ENCODE results near the gene LRATD1.
"Not testable (repeated sequence)": the region's sequence is repeated elsewhere in the genome, so short reads cannot be mapped to it uniquely, and the experiment has no call there.

Gene LRATD1, protein sequence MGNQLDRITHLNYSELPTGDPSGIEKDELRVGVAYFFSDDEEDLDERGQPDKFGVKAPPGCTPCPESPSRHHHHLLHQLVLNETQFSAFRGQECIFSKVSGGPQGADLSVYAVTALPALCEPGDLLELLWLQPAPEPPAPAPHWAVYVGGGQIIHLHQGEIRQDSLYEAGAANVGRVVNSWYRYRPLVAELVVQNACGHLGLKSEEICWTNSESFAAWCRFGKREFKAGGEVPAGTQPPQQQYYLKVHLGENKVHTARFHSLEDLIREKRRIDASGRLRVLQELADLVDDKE

DNA sequence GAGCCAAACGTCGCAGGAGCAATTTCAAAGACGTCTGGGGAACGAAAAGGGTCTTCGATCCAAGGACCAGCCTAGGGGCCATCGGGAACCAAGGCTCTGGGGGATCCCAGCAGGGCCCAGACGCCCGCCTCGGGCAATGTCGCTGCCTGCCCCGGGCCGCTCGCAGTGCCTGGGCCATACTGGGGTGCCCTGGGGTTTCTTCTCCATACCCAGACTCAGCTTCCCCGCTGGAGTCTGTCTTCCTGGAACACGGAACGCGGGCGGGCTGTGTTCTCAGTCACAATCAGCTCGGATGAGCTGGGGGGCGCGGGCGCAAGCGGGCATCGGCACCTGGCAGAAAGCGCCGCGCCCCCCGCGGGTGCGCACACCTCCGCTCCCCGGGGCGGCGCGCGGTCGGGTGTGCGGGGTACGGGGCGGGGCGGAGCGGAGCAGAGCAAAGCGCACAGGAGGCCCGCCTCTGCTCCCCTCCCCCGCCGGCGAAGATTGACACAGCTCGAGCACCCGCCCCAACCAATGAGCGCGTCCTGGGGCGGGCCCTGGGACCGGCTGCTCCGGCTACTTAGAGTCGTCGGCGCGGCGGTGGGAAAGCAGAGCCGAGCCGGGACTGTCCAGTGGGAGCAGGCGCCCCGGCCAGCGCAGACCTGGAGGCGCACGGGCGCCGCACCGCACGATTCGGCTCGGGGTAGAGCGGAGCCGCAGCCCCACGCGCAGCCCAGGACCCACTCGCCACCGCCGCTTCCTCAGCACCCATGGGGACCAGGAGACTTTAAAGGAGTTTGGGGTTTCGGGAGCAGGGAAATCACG lies at the start of gene LRATD1:
TSS of gene LRATD1 (plus strand) at position 585 of the 804 bp plus-strand sequence. CDS start 1,263 bp downstream, outside the sequence.
- DNase-seq: peak; percentile 81

DNA sequence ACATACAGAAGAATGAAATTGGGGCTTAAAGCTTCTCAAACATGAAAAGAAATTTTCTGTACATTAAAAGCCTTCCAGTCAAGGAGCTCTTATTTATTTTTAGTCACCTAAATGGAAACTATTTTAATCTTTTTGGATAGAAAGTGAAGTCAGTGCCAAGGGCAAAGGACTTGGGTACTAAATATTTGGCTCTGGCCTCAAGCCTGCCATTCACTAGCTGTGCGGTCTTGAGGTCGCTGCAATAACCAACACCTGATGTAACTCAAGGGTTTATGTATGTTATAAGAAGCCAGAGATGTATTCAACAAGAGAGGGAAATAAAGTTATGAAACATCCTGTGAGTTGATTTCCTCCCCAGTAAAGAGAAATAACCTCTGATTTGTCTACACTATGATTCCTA lies 49.5 kb upstream of the LRATD1 start:
- no peak for DNase-seq

DNA sequence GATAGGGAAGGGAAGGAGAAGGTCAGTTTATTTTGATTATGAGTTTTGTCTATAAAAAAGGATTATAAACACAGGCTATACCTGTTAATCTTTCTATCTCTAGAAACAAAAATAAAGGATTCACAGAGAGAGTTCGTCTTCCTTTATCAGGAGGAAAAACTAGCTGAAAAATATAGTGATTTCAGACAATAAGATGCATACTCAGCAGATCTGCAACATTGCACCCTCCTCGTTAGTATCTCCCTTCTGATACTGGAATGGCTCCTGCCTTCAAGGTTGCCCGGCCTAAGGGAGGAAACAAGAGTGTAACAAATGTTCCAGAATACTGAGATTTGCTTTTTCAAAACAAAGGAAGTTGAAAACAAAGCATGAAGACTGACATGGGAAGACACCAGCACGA lies 48.7 kb upstream of the LRATD1 start:
- no peak for DNase-seq

DNA sequence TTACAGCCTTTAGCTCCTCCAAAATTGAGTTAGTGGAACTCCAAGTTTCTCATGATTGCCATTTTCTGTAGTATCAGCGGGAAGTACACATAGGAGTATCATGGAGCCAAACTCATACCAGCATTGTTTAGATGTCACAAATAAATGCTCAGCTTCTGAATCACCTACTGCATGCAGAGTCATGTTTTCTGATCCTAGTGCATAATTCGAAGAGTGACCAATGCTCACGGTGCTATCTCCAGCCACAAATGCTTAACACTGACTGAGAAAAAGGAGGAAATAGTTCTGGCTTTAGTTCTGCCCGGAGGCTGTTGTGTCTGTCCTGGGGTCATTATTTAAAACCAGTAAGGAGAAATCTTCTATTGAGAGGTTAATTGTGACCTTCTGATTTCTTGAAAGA lies 45.4 kb upstream of the LRATD1 start:
- DNase-seq: no peak

DNA sequence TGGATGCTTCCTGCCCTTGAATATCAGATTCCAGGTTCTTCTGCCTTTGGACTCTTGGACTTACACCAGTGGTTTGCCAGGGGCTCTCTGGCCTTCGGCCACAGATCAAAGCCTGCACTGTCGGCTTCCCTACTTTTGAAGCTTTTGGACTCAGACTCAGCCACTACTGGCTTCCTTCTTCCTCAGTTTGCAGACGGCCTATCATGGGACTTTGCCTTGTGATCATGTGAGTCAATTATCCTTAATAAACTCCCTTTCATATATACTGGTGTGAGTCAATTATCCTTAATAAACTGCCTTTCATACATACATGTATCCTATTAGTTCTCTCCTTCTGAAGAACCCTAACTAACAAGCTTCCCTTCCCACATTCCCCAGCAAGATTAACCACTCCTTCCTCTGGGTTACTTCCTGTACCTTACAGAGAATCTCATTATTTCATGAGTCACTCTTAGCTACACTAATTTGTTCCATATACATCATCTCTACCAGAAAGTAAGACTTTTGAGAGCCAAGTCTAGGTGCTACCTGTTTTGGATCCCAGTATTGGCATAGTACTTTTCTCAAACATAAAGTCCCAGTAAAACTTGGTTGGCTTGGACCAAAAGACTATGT lies 31.3 kb upstream of the LRATD1 start:
- DNase-seq: no peak

DNA sequence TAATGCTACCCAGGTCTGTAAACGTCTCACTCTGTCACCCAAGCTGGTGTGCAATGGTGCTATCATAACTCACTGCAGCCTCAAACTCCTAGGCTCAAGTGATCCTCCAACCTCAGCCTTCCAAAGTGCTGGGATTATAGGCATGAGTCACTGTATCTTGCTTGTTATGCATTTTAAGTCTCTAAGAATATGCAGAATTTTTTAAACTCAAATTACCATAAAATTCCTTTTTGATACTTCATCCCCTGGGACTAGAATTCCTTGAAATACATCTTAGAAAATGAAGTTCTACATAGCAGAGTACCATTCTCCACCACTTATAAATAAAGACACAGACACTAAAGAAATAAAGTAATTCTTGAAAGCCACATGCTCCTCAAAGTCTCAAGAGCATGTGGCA lies 30.2 kb upstream of the LRATD1 start:
- DNase-seq: no peak

DNA sequence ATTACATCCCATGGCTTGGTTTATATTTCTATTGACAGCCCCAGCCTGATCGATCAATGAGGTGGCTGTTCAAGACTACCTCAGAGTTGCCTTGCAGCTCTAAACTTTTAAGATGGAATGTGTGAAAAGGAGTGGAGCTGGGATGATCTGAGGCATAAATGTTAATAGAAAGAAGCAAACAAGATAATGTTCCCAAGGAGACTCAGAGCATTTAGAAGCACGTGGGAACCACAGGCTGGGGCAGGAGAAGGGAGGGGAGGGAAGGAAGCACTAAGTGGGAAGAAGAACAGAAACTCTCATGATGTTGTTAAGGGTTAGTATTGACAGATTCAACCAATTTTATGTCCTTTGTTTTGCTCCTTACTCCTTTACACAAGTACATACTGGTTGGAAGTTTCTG lies 28.8 kb upstream of the LRATD1 start:
- DNase-seq: no peak

DNA sequence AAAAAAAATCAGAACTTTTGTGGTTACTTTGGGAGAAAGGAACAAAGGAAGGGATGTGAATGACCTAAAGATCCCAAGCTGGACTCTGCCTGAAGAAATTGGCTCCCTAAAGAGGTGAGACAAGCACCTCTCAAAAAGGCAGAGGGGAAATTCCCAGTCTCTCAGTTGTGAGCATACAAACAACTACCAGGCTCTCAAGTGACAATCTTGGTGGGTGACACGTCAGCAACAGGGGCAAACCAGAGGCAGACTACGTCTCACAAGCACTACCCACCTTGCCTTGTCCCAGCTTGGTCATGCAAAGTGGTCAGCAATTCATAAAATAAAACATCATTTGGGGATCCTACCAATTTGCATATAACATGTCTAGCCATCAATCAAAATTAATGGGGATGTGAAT lies 24.3 kb upstream of the LRATD1 start:
- DNase-seq: no peak

DNA sequence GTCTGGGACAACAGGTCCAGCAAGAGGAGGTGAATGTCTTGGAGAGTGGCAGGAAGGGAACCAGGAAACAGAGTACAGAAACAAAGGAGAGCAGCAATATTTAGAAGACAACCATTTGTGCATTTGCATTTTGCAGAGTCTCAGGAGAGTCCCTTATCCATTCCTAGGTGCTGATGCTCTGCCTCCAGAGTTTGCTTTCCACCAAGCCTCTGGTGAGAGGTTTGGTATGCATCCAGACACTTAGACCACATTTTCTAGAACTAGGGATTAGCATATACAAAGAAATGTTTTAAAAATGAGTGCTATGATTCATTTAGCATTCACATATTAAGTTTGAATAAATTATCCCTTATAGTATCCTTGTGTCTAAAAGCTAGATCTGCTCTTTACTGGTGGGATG lies 18.5 kb upstream of the LRATD1 start:
- DNase-seq: no peak

DNA sequence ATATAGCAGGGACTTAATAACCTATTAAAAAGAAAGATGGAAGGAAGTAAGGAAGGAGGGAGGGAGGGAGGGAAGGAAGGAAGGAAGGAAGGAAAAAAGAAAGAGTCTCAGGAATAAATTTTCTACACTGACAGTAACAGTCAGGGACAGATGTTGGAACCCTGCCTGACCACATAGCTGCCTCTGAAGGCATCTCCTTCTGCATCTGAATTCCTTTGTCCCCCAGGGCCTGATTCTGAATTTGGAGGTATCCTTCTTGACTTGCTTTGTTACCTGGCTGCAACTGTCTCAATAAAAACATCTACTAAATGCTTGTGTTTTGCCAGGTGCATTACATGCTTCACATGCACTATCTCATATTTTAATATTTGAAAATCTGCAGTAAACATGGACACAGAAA lies 17.4 kb upstream of the LRATD1 start:
- no peak for DNase-seq

DNA sequence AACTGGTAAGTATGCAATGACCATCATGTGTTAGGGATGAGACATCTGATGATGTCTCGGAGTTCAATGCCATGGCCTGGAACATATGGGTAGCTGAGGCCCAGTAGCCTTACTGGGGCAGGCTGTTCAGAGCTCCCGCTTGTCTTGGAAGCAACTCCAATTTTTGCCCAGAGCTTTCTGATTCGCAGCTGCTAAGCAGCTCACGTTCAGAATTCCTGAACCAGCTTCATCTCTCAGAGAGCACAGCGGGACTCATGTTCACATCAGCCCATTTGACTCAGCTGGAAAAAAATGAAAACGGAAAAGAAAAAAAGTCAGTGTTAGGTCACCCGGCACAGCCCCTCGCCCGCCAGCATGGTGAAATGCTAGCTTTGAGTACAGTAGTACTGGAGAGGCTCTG lies 16.8 kb upstream of the LRATD1 start:
- no peak for DNase-seq

DNA sequence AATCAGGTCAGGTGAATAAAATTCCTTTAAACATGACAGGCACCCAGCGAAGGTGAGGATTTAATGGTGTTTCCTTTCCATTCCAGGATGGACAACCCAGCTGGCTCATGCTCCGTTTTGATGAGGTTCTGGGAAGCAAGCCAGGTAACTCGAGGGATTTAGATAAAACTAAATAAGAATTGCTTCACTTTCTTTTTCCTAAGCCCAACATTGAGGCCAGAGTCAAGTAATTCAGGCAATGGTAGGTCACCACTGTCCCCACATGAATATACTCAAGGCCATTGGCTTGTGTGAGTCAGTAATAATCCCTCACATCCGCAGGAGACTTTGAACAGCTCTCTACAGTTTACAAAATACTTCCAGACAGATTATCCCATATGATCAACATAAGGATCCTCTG lies 16.2 kb upstream of the LRATD1 start:
- no peak for DNase-seq

DNA sequence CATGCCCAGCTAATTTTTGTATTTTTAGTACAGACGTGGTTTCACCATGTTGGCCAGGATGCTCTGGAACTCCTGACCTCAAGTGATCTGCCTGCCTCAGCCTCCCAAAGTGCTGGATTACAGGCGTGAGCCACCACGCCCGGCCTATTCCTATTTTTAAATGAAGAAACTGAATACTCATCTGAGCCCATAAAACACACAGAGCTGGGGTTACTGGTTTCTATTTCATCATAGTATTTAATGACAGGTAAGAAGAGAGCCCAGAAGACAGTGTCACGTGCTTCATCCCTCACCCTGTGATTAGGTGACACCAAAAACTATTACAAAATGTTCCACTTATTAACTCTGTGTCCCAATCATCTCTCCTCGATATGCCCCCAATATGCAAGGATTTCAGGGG lies 15.6 kb upstream of the LRATD1 start:
- no peak for DNase-seq

DNA sequence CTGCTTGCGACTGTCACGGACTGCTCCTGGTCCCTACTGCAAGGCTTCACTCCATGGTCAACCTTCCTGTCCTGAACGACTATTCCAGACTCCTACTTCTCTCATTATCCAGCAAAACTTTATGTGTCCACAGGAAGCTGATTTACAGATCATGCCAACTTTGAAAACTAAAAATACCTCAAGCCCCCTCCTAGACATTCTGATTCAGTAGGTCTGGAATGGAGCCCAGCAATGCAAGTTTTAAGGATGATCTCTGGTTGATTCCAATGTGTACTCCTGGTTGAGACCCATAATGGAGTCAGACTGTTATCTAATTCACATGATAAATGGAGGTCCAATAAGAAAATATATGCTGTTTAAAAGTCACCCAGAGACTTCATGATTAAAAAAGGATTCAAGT lies 13.1 kb upstream of the LRATD1 start:
- DNase-seq: no peak

DNA sequence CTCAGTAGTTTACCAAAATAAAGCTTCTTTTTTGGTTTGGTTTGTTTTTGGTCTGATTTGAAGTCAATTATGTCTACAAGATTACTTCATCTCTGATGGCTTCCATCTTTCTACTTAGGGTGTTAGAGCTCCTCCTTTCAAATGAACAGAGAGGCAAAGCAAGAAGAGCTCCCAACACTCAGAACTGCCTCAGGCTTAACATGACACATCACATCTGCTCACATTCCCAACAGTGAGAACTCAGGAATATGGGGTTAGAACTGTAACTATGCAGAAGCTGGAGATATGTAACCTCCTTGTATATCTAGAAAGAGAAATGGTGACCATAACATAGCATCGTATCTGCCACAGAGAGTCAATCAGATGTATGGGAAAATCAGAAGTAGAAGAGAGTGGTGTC lies 11.4 kb upstream of the LRATD1 start:
- DNase-seq: no peak

DNA sequence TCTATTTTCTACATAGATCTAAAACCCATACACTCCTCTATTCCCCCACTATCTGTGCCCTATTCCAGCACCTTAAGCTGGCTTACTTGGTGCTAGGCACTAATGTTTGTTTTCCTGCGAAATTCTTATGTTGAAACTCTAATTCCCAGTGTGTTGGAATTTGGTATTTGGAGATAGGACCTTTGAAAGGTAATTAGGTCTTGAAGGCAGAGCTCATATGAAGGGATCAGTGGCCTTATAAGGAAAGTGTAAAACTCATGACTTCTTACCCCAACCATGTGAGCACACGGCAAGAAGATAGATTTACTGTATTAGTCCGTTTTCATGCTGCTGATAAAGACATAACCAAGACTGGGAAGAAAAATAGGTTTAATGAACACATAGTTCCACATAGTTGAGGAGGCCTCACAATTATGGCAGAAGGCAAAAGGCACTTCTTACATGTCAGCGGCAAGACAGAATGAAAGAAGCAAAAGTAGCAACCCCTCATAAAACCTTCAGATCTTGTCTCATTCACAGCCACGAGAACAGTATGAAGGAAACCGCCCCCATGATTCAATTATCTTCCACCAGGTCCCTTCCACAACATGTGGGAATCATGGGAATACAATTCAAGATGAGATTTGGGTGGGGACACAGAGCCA lies 10.5 kb upstream of the LRATD1 start:
- DNase-seq: no peak

DNA sequence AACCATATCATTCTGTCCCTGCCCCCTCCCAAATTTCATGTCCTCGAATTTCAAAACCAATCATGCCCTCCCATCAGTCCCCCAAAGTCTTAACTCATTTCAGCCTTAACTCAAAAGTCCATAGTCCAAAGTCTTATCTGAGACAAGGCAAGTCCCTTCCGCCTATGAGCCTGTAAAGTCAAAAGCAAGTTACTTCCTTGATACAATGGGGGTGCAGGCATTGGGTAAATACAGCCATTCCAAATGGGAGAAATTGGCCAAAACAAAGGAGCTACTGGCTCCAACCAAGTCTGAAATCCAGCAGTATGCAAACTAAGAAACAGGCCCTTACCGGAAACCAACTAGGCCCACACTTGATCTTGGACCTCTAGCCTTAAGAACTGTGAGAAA lies 10.0 kb upstream of the LRATD1 start:
- not testable (repeated sequence) for DNase-seq

DNA sequence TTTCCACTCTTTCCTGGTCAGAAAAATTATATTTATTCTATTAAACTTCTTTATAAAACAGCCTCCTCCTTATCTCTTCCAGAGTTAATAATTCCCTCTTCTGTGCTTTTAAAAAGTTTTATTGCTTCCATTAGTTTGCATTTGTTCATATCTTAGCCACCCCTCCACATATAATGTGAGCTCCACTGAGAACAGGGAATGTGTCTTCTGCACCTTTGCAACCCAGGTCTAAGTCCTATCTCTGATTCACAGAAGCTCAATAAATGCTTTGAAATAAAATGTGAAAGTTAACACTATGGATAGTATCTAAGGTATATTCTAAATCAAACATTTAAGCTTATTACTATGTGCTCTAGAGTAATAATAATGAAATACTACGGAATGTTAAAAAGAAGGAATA lies 9.3 kb upstream of the LRATD1 start:
- DNase-seq: no peak

DNA sequence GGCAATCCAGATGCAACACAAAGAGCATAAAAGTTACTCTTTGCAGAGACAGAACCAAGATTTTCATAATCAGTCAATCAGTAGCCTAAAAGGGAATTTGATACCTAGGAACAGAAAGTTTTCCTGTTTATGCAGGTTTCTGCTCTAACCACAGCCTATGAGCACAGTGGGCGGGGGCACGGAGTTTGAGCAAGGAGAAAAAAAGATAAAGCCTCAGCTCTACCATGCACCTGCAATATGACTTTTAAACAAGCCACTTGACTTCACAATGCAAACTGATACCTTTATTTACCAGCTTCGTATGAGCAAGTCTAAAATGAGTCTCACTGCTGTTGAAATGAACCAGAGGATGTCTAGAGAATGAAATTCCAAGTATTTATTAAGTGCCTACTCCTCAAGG lies 5.6 kb upstream of the LRATD1 start:
- DNase-seq: no peak

DNA sequence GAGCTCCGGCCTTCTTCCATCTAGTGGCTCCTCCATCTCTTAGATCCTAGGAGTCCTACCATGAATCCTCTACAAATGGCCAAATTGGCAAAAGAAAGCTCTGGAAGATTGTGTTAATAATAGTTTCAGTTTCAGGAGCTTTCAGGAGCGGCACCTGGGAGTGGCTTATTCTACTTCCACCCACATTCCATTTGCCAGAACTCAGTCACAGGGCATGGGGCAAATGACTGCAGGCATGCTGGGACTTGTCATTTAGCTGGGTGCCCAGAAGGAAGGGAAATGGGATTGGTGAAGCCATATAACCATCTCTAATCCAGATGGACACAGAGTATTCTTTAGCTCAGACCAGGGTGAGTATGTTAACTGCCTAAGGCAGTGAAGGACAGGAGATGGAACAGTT lies 3.6 kb upstream of the LRATD1 start:
- no peak for DNase-seq

DNA sequence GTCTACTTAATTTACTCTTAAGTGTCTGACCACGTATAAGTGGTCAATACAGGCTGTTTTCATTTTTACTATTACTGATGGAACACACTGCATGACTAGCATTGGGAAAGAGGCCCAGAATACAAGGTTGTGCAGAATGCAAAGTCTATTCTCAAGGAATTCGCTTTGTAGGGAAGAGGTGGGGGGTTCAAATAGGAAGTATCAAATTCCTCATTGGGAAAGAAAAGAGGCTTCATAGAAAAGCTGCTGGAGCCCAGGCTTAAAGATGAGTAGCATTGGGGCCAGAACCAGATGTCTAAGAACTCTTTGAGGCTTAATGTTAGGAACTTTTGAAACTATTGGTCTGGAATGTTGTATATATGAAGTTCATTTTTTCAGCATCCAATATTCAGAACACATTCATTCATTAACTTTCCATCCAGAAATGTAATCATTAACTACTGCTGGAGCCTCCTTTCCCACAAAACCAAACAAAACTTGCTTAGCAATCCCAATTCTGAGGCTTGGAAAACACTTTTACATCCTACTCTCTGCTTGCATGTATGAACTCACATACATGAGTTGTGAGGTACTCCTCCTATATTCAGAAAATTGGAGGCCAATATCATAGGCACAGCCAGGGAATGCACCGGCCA lies 994 bp upstream of the LRATD1 start:
- DNase-seq: no peak

DNA sequence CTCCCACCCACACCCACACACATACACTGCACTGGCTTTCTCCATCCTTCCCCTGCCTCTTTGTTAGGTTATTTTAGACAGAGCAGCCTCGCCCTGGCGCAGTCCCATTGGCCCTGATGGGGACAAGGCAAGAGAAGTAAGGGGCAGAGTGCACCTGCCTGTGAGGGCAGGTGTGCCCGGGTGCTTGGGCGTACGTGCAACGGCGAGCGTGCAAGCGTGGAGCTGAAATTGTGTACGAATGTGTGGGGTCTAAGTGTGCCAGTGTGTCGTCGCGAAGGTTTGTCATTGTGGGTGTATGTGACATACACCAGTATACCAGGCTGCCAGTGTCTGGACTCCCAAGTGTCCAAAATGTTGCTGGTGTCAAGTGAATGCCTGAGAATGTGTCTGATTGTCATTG lies 544 bp downstream of the LRATD1 start:
- DNase-seq: peak; percentile 17

DNA sequence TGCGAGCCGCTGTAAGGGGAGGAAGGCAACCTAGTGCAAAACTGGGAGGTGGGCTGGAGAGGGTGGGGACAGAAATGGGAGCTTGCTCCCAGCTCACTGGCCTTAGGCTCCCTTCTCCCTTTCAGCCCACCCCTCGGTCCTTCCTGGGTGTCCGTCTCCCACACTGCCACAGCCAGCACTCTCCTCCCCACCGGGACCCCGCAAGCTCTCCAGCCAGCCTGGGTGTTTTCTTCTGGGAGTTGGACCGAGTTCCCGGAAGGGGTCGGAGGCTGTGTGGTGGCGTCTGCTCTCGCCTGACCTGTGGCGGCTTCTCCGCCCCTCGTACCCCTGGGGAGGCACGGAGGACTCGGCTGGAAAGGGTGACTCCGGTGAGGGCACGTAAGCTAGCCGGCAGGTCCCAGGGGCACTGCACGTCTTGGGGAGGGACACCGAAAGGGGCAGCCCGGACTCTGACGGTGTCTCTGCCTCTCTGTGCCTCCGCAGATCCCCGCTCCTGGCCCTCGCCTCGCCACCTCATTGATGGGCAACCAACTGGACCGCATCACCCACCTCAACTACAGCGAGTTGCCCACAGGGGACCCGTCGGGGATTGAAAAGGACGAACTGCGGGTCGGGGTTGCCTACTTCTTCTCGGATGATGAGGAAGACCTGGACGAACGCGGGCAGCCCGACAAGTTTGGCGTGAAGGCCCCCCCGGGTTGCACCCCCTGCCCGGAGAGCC lies 1.1 kb downstream of the LRATD1 start:
- DNase-seq: no peak
